C4-2B (cell line): ENCODE results near the gene ZNF772.

Experiments
- H3K27ac ChIP-seq: fragments of 450-650 bp; 2 replicates; pipeline ENCODE4 v1.5.1; 2017
- CTCF ChIP-seq: fragments of 450-650 bp; conservative IDR thresholded peaks from 2 replicates; pipeline ENCODE4 v1.5.1; 2017; ENCODE audit warnings: mild to moderate bottlenecking
- ZFX ChIP-seq: fragments of 450-650 bp; IDR thresholded peaks from 2 replicates; pipeline ENCODE4 v1.6.1; 2017

Gene ZNF772

GRCh38 chr19:57487477-57488298 lies 10.3 kb upstream of the ZNF772 start, which contains the start of gene ZNF419:
TSS of gene ZNF419 (plus strand) at chr19:57487750. CDS start at chr19:57487951, 201 bp downstream.
- peak; percentile 18; the same call in 1 of the 2 replicates for TF ChIP-seq ZFX
- peak within 1 kb of the TSS; percentile 76 for H3K27ac ChIP-seq

- no peak for TF ChIP-seq CTCF
- no peak for TF ChIP-seq ZFX
- H3K27ac ChIP-seq, result no peak overlapping the region
Observed at GRCh38 chr19:57473646-57474045, 3.7 kb downstream of the ZNF772 start.

GRCh38 chr19:57466489-57466888 lies 10.9 kb downstream of the ZNF772 start:
- no peak overlapping the region for H3K27ac ChIP-seq
- TF ChIP-seq ZFX (no peak), CTCF (no peak)

GRCh38 chr19:57465680-57466381 lies 11.5 kb downstream of the ZNF772 start:
- no peak for TF ChIP-seq ZFX
- TF ChIP-seq CTCF, result peak; percentile 77
- H3K27ac ChIP-seq, result no peak overlapping the region

- H3K27ac ChIP-seq, result no peak overlapping the region
- no peak for TF ChIP-seq ZFX
- no peak for TF ChIP-seq CTCF
Observed at GRCh38 chr19:57452307-57452706, 25.1 kb downstream of the ZNF772 start.

GRCh38 chr19:57443121-57443696 lies 34.2 kb downstream of the ZNF772 start:
- TF ChIP-seq CTCF, result no peak
- no peak overlapping the region for H3K27ac ChIP-seq

- no peak overlapping the region for H3K27ac ChIP-seq
- TF ChIP-seq ZFX (no peak), CTCF (no peak)
Observed at GRCh38 chr19:57441979-57442752, 35.2 kb downstream of the ZNF772 start.
